Smooth muscle cell (in vitro differentiated cells): ENCODE measurements around the gene CPSF4. TPM values are rescaled to one million over a fixed set of nuclear protein-coding genes. Genes with fewer than 3 reads are reported as not detected.
"Not testable (repeated sequence)": the region's sequence is repeated elsewhere in the genome, so short reads cannot be mapped to it uniquely, and the experiment has no call there.

Experiments used
- DNase-seq: peaks from one replicate; lab custom pipeline; 2025; ENCODE audit not compliant: unreplicated experiment; lab: John Stamatoyannopoulos, UW
- H2AFZ ChIP-seq: fragments of 200-600 bp; sonication (generic); 2 replicates; pipeline ENCODE4 v1.6.0; 2016; ENCODE audit warnings: antibody characterized with exemption, low read depth, mild to moderate bottlenecking
- H3F3A ChIP-seq: fragments of 200-600 bp; sonication (generic); 2 replicates; pipeline ENCODE4 v1.6.0; 2017; ENCODE audit warnings: antibody characterized with exemption, low read depth
- H3K27ac ChIP-seq: fragments of 200-600 bp; sonication (generic); 2 replicates; pipeline ENCODE4 v1.5.1; 2016; ENCODE audit warnings: low read depth, mild to moderate bottlenecking
- H3K27me3 ChIP-seq: fragments of 200-600 bp; sonication (generic); 2 replicates; pipeline ENCODE4 v1.6.1; 2016; ENCODE audit warnings: low read depth, mild to moderate bottlenecking
- H3K36me3 ChIP-seq: fragments of 200-600 bp; sonication (generic); 2 replicates; pipeline ENCODE4 v1.5.1; 2016; ENCODE audit warnings: low read depth
- H3K4me1 ChIP-seq: fragments of 200-600 bp; sonication (generic); 2 replicates; pipeline ENCODE4 v1.5.1; 2016; ENCODE audit warnings: low read depth
- H3K4me2 ChIP-seq: fragments of 200-600 bp; sonication (generic); 2 replicates; pipeline ENCODE4 v1.6.0; 2016; ENCODE audit warnings: mild to moderate bottlenecking
- H3K4me3 ChIP-seq: fragments of 200-600 bp; sonication (generic); 2 replicates; pipeline ENCODE4 v1.5.1; 2016; ENCODE audit warnings: mild to moderate bottlenecking
- H3K79me2 ChIP-seq: fragments of 200-600 bp; sonication (generic); 2 replicates; pipeline ENCODE4 v1.6.0; 2016; ENCODE audit warnings: low read depth, mild to moderate bottlenecking
- H3K9ac ChIP-seq: fragments of 200-600 bp; sonication (generic); 2 replicates; pipeline ENCODE4 v1.6.0; 2016; ENCODE audit warnings: low read depth
- H3K9me3 ChIP-seq: fragments of 200-600 bp; sonication (generic); replicated peaks from 2 replicates; pipeline ENCODE4 v1.5.1; 2016; ENCODE audit warnings: low read depth
- H4K20me1 ChIP-seq: fragments of 200-600 bp; sonication (generic); 2 replicates; pipeline ENCODE4 v1.6.0; 2016; ENCODE audit warnings: low read depth
- CTCF ChIP-seq: fragments of 200-600 bp; sonication (generic); IDR thresholded peaks from 2 replicates; pipeline ENCODE4 v1.5.1; 2017; ENCODE audit warnings: borderline replicate concordance, mild to moderate bottlenecking, antibody characterized with exemption; ENCODE audit not compliant: insufficient read depth, poor library complexity, severe bottlenecking
- WGBS: methylation state at CpG from one replicate; pipeline ENCODE4 v1.1.7; 2016; ENCODE audit warnings: low lambda C conversion rate; 5-methylcytosine and 5-hydroxymethylcytosine counted together
- polyA plus RNA-seq: library from polyadenylated mRNA; unstranded; fragments of >200 nt; fragmentation: Nextera tagmentation; extraction: Ambion mirVana; gene quantifications from 2 replicates; pipeline ENCODE4 v1.2.1, GENCODE V29; 2016
- total RNA-seq: library from RNA; depleted of rRNA; stranded (reverse); fragments of >200 nt; gene quantifications from 2 replicates; pipeline ENCODE4 v1.2.3, GENCODE V29; 2014

CPSF4 gene
- total and polyA plus RNA-seq, 2 experiments from 2014 or later = 27.1 to 30.3 TPM

GRCh38 chr7:99429756-99430155 lies 9.0 kb upstream of the CPSF4 start:
- DNase-seq = no peak
- no peak for TF ChIP-seq CTCF

GRCh38 chr7:99431756-99432540 lies 6.8 kb upstream of the CPSF4 start:
- not testable (repeated sequence) for H3K27ac ChIP-seq, H3K36me3 ChIP-seq, H3F3A ChIP-seq, H2AFZ ChIP-seq, H3K4me2 ChIP-seq, H3K4me3 ChIP-seq, H3K9me3 ChIP-seq, H4K20me1 ChIP-seq, H3K27me3 ChIP-seq, H3K4me1 ChIP-seq, DNase-seq, H3K79me2 ChIP-seq, H3K9ac ChIP-seq
- WGBS = 44% methylated on average over 13 of the region's 13 CpGs

More at GRCh38 chr7:99429756-99430155, 9.0 kb upstream of the CPSF4 start:
- Histone ChIP-seq H2AFZ (no peak overlapping the region), H3K9ac (no peak overlapping the region), H3K4me2 (no peak overlapping the region), H3K27ac (no peak overlapping the region), H3K9me3 (no peaks in the 10 kb centered on the region), H3F3A (no peaks in the 10 kb centered on the region), H3K4me3 (no peak overlapping the region), H3K79me2 (no peaks in the 10 kb centered on the region), H3K4me1 (no peaks in the 10 kb centered on the region), H3K36me3 (peaks cover 3% of the 10 kb centered on the region), H4K20me1 (no peaks in the 10 kb centered on the region), H3K27me3 (no peaks in the 10 kb centered on the region)
- WGBS = 98% methylated on average over 8 of the region's 8 CpGs

GRCh38 chr7:99433158-99433557 lies 5.6 kb upstream of the CPSF4 start:
- Histone ChIP-seq H2AFZ (no peak overlapping the region), H3F3A (no peaks in the 10 kb centered on the region), H3K27ac (no peak overlapping the region), H3K4me3 (no peak overlapping the region), H3K4me1 (peaks cover 5% of the 10 kb centered on the region), H3K9ac (no peak overlapping the region), H3K9me3 (no peaks in the 10 kb centered on the region), H4K20me1 (no peaks in the 10 kb centered on the region), H3K27me3 (no peaks in the 10 kb centered on the region), H3K36me3 (peaks cover 3% of the 10 kb centered on the region), H3K4me2 (no peak overlapping the region), H3K79me2 (peaks cover 20% of the 10 kb centered on the region)
- no peak for TF ChIP-seq CTCF
- WGBS = over 99% methylated on average over 9 of the region's 9 CpGs
- DNase-seq = no peak

- WGBS = 25% methylated on average over 14 of the region's 20 CpGs
- peak overlapping the region; percentile 36 for H3K27ac ChIP-seq
Measured at GRCh38 chr7:99437946-99438572, 684 bp upstream of the CPSF4 start.

More at GRCh38 chr7:99437946-99438572, 684 bp upstream of the CPSF4 start:
- no peaks in the 10 kb centered on the region for H3K9me3 ChIP-seq
- no peaks in the 10 kb centered on the region for H3F3A ChIP-seq
- peak overlapping the region; percentile 84 for H3K4me3 ChIP-seq
- no peak for TF ChIP-seq CTCF
- H3K27me3 ChIP-seq = no peaks in the 10 kb centered on the region
- peaks cover 12% of the 10 kb centered on the region for H3K4me1 ChIP-seq
- peaks cover 46% of the 10 kb centered on the region for H3K79me2 ChIP-seq
- DNase-seq = no peak
- H3K36me3 ChIP-seq = no peaks in the 10 kb centered on the region
- peak overlapping the region; percentile 87 for H3K4me2 ChIP-seq
- peak overlapping the region; percentile 82 for H2AFZ ChIP-seq
- peak overlapping the region; percentile 85 for H3K9ac ChIP-seq
- peaks cover 18% of the 10 kb centered on the region for H4K20me1 ChIP-seq
